SK-N-SH (cell line): ENCODE data around the gene AMIGO2. TPM values are rescaled to one million over a fixed set of nuclear protein-coding genes. Genes with fewer than 3 reads are reported as not detected.
"Not testable (repeated sequence)": the region's sequence is repeated elsewhere in the genome, so short reads cannot be mapped to it uniquely, and the experiment has no call there.

Source experiments
- CTCF ChIA-PET: fragments of 300-600, 350-600 bp; formaldehyde crosslinking; extraction: SDS; loops from one replicate; lab custom pipeline; 2021; lab: Yijun Ruan, JAX
- POLR2A ChIA-PET: fragments of 350-600 bp; sonication (Branson Sonifier 250); formaldehyde crosslinking; extraction: SDS; loops from one replicate; lab custom pipeline; 2020; ENCODE audit warnings: antibody characterized with exemption, inconsistent platforms; lab: Yijun Ruan, JAX
- DNase-seq: peaks from one replicate; pipeline ENCODE4 v3.0.0; 2012
- H2AFZ ChIP-seq: fragments of 200-600 bp; sonication (generic); 2 replicates; pipeline ENCODE4 v1.8.1; 2016; ENCODE audit warnings: antibody characterized with exemption, mild to moderate bottlenecking, low read depth
- H3F3A ChIP-seq: fragments of 200-600 bp; sonication (generic); replicated peaks from 2 replicates; pipeline ENCODE3; 2016; ENCODE audit warnings: antibody characterized with exemption, mild to moderate bottlenecking; ENCODE audit not compliant: insufficient read depth
- H3K27ac ChIP-seq, 2 experiments: fragments of 200-500 bp in 1 of 2; fragments of 200-600 bp in 1 of 2; sonication (Bioruptor generic) in 1 of 2; sonication (generic), shearing (Covaris generic) in 1 of 2; 2 replicates each; pipeline versions ENCODE4 v1.5.1 to v1.6.1; 2014 to 2016; ENCODE audit warnings: low read depth in 2 of 2, inconsistent platforms in 1 of 2, low read length in 1 of 2, mild to moderate bottlenecking in 1 of 2, mixed read lengths in 1 of 2
- H3K27me3 ChIP-seq: fragments of 200-600 bp; sonication (generic), shearing (Covaris generic); 2 replicates; pipeline ENCODE4 v1.6.1; 2016; ENCODE audit warnings: mixed run types; ENCODE audit not compliant: insufficient read depth
- H3K36me3 ChIP-seq, 2 experiments: fragments of 200-500 bp in 1 of 2; fragments of 200-600 bp in 1 of 2; sonication (Bioruptor generic) in 1 of 2; sonication (generic) in 1 of 2; replicated peaks in 1 of 2; 2 replicates each; pipeline versions ENCODE3 to v1.5.1; 2014 to 2016; ENCODE audit warnings: low read length in 1 of 2, mild to moderate bottlenecking in 1 of 2; ENCODE audit not compliant: insufficient read depth in 2 of 2, control insufficient read depth in 1 of 2
- H3K4me1 ChIP-seq, 2 experiments: fragments of 200-500 bp in 1 of 2; fragments of 200-600 bp in 1 of 2; sonication (Bioruptor generic) in 1 of 2; sonication (generic), shearing (Covaris generic) in 1 of 2; 2 replicates each; pipeline versions ENCODE4 v1.5.1 to v1.6.1; 2014 to 2016; ENCODE audit warnings: low read depth in 1 of 2, low read length in 1 of 2, mixed run types in 1 of 2; ENCODE audit not compliant: insufficient read depth in 2 of 2, control insufficient read depth in 1 of 2
- H3K4me2 ChIP-seq: fragments of 200-600 bp; sonication (generic), shearing (Covaris generic); 2 replicates; pipeline ENCODE4 v1.6.1; 2017; ENCODE audit warnings: mixed run types
- H3K4me3 ChIP-seq, 2 experiments: fragments of 200-500 bp in 1 of 2; fragments of 200-600 bp in 1 of 2; sonication (Bioruptor generic) in 1 of 2; sonication (generic), shearing (Covaris generic) in 1 of 2; 2 replicates each; pipeline versions ENCODE4 v1.5.1 to v1.8.1; 2014 to 2016; ENCODE audit warnings: low read depth in 2 of 2, inconsistent platforms in 1 of 2, low read length in 1 of 2, mild to moderate bottlenecking in 1 of 2, mixed read lengths in 1 of 2, moderate library complexity in 1 of 2
- H3K79me2 ChIP-seq: fragments of 200-600 bp; sonication (generic); 2 replicates; pipeline ENCODE4 v1.8.1; 2017; ENCODE audit warnings: mild to moderate bottlenecking; ENCODE audit not compliant: insufficient read depth
- H3K9ac ChIP-seq: fragments of 200-600 bp; sonication (generic); 2 replicates; pipeline ENCODE4 v1.6.1; 2017; ENCODE audit warnings: mixed run types
- H3K9me2 ChIP-seq: fragments of 200-600 bp; sonication (generic); 2 replicates; pipeline ENCODE4 v1.6.1; 2017; ENCODE audit warnings: mixed run types
- H3K9me3 ChIP-seq: fragments of 200-600 bp; sonication (generic); 2 replicates; pipeline ENCODE4 v1.6.1; 2017; ENCODE audit warnings: mixed run types, mild to moderate bottlenecking, moderate library complexity
- H4K20me1 ChIP-seq: fragments of 200-600 bp; sonication (generic); 2 replicates; pipeline ENCODE4 v1.6.1; 2017; ENCODE audit warnings: mild to moderate bottlenecking, mixed run types; ENCODE audit not compliant: insufficient read depth
- ELF1 ChIP-seq: IDR thresholded peaks from 2 replicates; pipeline ENCODE4 v1.4.0; 2012
- EZH2phosphoT487 ChIP-seq: fragments of 200-600 bp; sonication (generic); IDR thresholded peaks from 2 replicates; pipeline ENCODE4 v1.6.1; 2017; ENCODE audit warnings: low read depth, mixed run types, mild to moderate bottlenecking, antibody characterized with exemption, moderate library complexity, borderline replicate concordance
- FOXJ3 ChIP-seq: sonication (generic); formaldehyde crosslinking; IDR thresholded peaks from 2 replicates; pipeline ENCODE4 v1.5.1; 2020; ENCODE audit warnings: mild to moderate bottlenecking, missing genetic modification reagents
- FOXM1 ChIP-seq: IDR thresholded peaks from 2 replicates; pipeline ENCODE4 v1.4.0; 2012; ENCODE audit warnings: low read depth, mild to moderate bottlenecking
- GABPA ChIP-seq: IDR thresholded peaks from 2 replicates; pipeline ENCODE4 v1.4.0; 2012; ENCODE audit warnings: low read depth, mild to moderate bottlenecking
- GATA2 ChIP-seq: sonication (generic); formaldehyde crosslinking; IDR thresholded peaks from 2 replicates; pipeline ENCODE4 v1.5.0; 2020; ENCODE audit warnings: mild to moderate bottlenecking, missing genetic modification reagents
- IRF3 ChIP-seq: fragments of 150-350 bp; IDR thresholded peaks from 2 replicates; pipeline ENCODE4 v1.6.1; 2016; ENCODE audit warnings: mild to moderate bottlenecking, low read depth, low read length
- NRF1 ChIP-seq: IDR thresholded peaks from 2 replicates; pipeline ENCODE4 v1.6.1; 2012; ENCODE audit warnings: low read depth, mild to moderate bottlenecking, low read length
- PBX3 ChIP-seq: IDR thresholded peaks from 2 replicates; pipeline ENCODE4; 2012
- POLR2AphosphoS5 ChIP-seq: IDR thresholded peaks from 2 replicates; pipeline ENCODE4 v1.6.1; 2012; ENCODE audit warnings: low read depth, low read length
- TCF12 ChIP-seq: IDR thresholded peaks from 2 replicates; pipeline ENCODE4 v1.4.0; 2012
- TEAD4 ChIP-seq: IDR thresholded peaks from 2 replicates; pipeline ENCODE4 v1.4.0; 2012; ENCODE audit warnings: mild to moderate bottlenecking, borderline replicate concordance; ENCODE audit not compliant: insufficient read depth
- ZBTB33 ChIP-seq: IDR thresholded peaks from 2 replicates; pipeline ENCODE4 v1.4.0; 2012; ENCODE audit warnings: low read depth, borderline replicate concordance
- WGBS: methylation state at CpG from one replicate; pipeline ENCODE4 v1.1.6; 2017; ENCODE audit warnings: low lambda C conversion rate; 5-methylcytosine and 5-hydroxymethylcytosine counted together
- polyA plus RNA-seq, 3 experiments: library from polyadenylated mRNA; depleted of rRNA; stranded (reverse); fragments of >200 nt; gene quantifications; 2 replicates each; pipeline ENCODE4 v1.2.3, GENCODE V29; 2012

The AMIGO2 gene
- polyA plus RNA-seq, 1 of the 3 experiments (the other 2 are of a cell fraction): 1.2 TPM

- H3K9me3 ChIP-seq, H3K27me3 ChIP-seq, H3K4me2 ChIP-seq, H3K9ac ChIP-seq, H3K9me2 ChIP-seq, H3K4me3 ChIP-seq, H3K36me3 ChIP-seq, H3K4me1 ChIP-seq, CTCF ChIA-PET, H3K27ac ChIP-seq, H4K20me1 ChIP-seq, H3F3A ChIP-seq, H3K79me2 ChIP-seq, DNase-seq, H2AFZ ChIP-seq: not testable (repeated sequence)
- POLR2A ChIA-PET: interaction anchor here (0.7 kb wide), 1 partner anchor 254 kb away, joined by 6 read pairs; no protein-coding TSS in a partner anchor
- 6% methylated on average over 3 of the region's 3 CpGs for WGBS
Measured at GRCh38 chr12:47051291-47051690, 28.5 kb downstream of the AMIGO2 start.

GRCh38 chr12:47048541-47048940, 31.2 kb downstream of the AMIGO2 start:
- CTCF ChIA-PET: no interaction called here

GRCh38 chr12:47041327-47041726, 38.4 kb downstream of the AMIGO2 start:
- H3K9ac ChIP-seq: no peak overlapping the region
- no peaks in the 10 kb centered on the region; the same call in 1 of the 2 replicates for H3K9me3 ChIP-seq
- POLR2A ChIA-PET: no interaction called here
- H2AFZ ChIP-seq: no peak overlapping the region
- no peaks in the 10 kb centered on the region for H4K20me1 ChIP-seq
- H3K27me3 ChIP-seq: no peaks in the 10 kb centered on the region; the same call in 1 of the 2 replicates
- 17% methylated on average over 4 of the region's 4 CpGs for WGBS
- no peaks in the 10 kb centered on the region for H3F3A ChIP-seq
- no peaks in the 10 kb centered on the region for H3K36me3 ChIP-seq
- no peak overlapping the region for H3K4me3 ChIP-seq
- no peaks in the 10 kb centered on the region for H3K4me1 ChIP-seq
- no peak for DNase-seq
- H3K9me2 ChIP-seq: no peaks in the 10 kb centered on the region
- no peak overlapping the region for H3K4me2 ChIP-seq
- H3K79me2 ChIP-seq: no peaks in the 10 kb centered on the region
- H3K27ac ChIP-seq: no peak overlapping the region
- CTCF ChIA-PET: interaction anchor here (1.9 kb wide), 1 partner anchor 9 kb away, joined by 8 read pairs; no protein-coding TSS in a partner anchor
- TF ChIP-seq IRF3 (no peak), TCF12 (no peak), EZH2phosphoT487 (no peak), ZBTB33 (no peak), GABPA (no peak), PBX3 (no peak), NRF1 (no peak), ELF1 (no peak), FOXJ3 (CRISPR knock-in tag) (no peak), TEAD4 (no peak), POLR2AphosphoS5 (no peak), FOXM1 (no peak)

More at GRCh38 chr12:47048541-47048940, 31.2 kb downstream of the AMIGO2 start:
- no peak overlapping the region for H3K4me3 ChIP-seq
- TF ChIP-seq POLR2AphosphoS5: no peak
- no peak for TF ChIP-seq GATA2 (CRISPR knock-in tag)
- TF ChIP-seq ELF1: no peak
- TF ChIP-seq GABPA: no peak
- no peak for TF ChIP-seq EZH2phosphoT487
- POLR2A ChIA-PET: no interaction called here
- no peaks in the 10 kb centered on the region for H3K79me2 ChIP-seq
- DNase-seq: no peak
- no peaks in the 10 kb centered on the region for H4K20me1 ChIP-seq
- no peak overlapping the region for H3K4me2 ChIP-seq
- H3F3A ChIP-seq: no peaks in the 10 kb centered on the region
- no peak overlapping the region for H3K9ac ChIP-seq
- H3K27ac ChIP-seq: no peak overlapping the region
- no peak overlapping the region for H2AFZ ChIP-seq
- no peaks in the 10 kb centered on the region for H3K36me3 ChIP-seq
- H3K4me1 ChIP-seq: no peaks in the 10 kb centered on the region
- no peaks in the 10 kb centered on the region for H3K9me2 ChIP-seq
- H3K9me3 ChIP-seq: peaks cover 5% of the 10 kb centered on the region; the same call in 1 of the 2 replicates
- H3K27me3 ChIP-seq: peaks cover 4% of the 10 kb centered on the region; the same call in 1 of the 2 replicates
